Esophagus muscularis mucosa (tissue), 4 donors: ENCODE results near the gene POLE. TPM values are rescaled to one million over a fixed set of nuclear protein-coding genes. Genes with fewer than 3 reads are reported as not detected.

ENCODE experiments used
- DNase-seq: peaks from one replicate; pipeline ENCODE4 v3.0.0-alpha.2; 2017; ENCODE audit errors: extremely low spot score
- H3K27ac ChIP-seq, 4 donors: fragments of 200-600 bp; sonication (generic); replicated peaks in 1 of 4; 1 replicate in 3 of 4; 2 replicates in 1 of 4; pipeline ENCODE4 v1.5.1; 2016 to 2019; ENCODE audit warnings: mild to moderate bottlenecking in 1 of 4
- H3K27me3 ChIP-seq, 4 donors: fragments of 200-600 bp; sonication (generic); one replicate each; pipeline versions ENCODE4 v1.5.1 to v1.6.0; 2016 to 2019
- H3K36me3 ChIP-seq, 4 donors: fragments of 200-600 bp; sonication (generic); one replicate each; pipeline ENCODE4 v1.5.1; 2016 to 2019
- H3K4me1 ChIP-seq, 4 donors: fragments of 200-600 bp; sonication (generic); one replicate each; pipeline ENCODE4 v1.5.1; 2016 to 2019
- H3K4me3 ChIP-seq, 4 donors: fragments of 200-600 bp; sonication (generic); 1 replicate in 2 of 4; 2 replicates in 2 of 4; pipeline ENCODE4 v1.5.1; 2016 to 2019; ENCODE audit warnings: mild to moderate bottlenecking in 4 of 4, moderate library complexity in 1 of 4
- H3K9me3 ChIP-seq, 4 donors: fragments of 200-600 bp; sonication (generic); 1 replicate in 3 of 4; 2 replicates in 1 of 4; pipeline ENCODE4 v1.5.1; 2016 to 2019
- EP300 ChIP-seq: sonication (generic); formaldehyde crosslinking; IDR thresholded peaks from one replicate; pipeline ENCODE4 v1.6.1; 2017; ENCODE audit warnings: antibody characterized with exemption
- POLR2A ChIP-seq: fragments of 450-650 bp; IDR thresholded peaks from one replicate; pipeline ENCODE4 v1.6.1; 2017; ENCODE audit warnings: antibody characterized with exemption, moderate library complexity, mild to moderate bottlenecking, low read depth
- POLR2AphosphoS5 ChIP-seq, 2 donors: sonication (generic); formaldehyde crosslinking; IDR thresholded peaks; one replicate each; pipeline ENCODE4 v1.6.1; 2017; ENCODE audit warnings: antibody characterized with exemption in 2 of 2
- WGBS: methylation state at CpG from one replicate; pipeline ENCODE4 v1.1.5; 2018; 5-methylcytosine and 5-hydroxymethylcytosine counted together
- intact Hi-C: fragments of 100-400 bp; cut with DNase I; formaldehyde crosslinking; loops from one replicate; pipeline ENCODE4 v1.15.1; 2023
- total RNA-seq, 4 donors: library from RNA; depleted of rRNA; stranded (reverse); fragments of >200 nt; gene quantifications; one replicate each; pipeline versions ENCODE4 v1.1.0 to v1.2.1, GENCODE V29; 2016
- TF ChIP-seq, protein P1 (sequence below), 3 experiments: fragments of 200-600 bp in 2 of 3; fragments of 450-650 bp in 1 of 3; sonication (generic) in 2 of 3; IDR thresholded peaks; one replicate each; pipeline ENCODE4 v1.5.1; 2017 to 2019; ENCODE audit warnings: antibody characterized with exemption in 3 of 3, mild to moderate bottlenecking in 2 of 3, moderate library complexity in 1 of 3

Gene POLE
- total RNA-seq, 4 donors from 2014 or later: 17.2 to 32.4 (median 24.8) TPM

DNA sequence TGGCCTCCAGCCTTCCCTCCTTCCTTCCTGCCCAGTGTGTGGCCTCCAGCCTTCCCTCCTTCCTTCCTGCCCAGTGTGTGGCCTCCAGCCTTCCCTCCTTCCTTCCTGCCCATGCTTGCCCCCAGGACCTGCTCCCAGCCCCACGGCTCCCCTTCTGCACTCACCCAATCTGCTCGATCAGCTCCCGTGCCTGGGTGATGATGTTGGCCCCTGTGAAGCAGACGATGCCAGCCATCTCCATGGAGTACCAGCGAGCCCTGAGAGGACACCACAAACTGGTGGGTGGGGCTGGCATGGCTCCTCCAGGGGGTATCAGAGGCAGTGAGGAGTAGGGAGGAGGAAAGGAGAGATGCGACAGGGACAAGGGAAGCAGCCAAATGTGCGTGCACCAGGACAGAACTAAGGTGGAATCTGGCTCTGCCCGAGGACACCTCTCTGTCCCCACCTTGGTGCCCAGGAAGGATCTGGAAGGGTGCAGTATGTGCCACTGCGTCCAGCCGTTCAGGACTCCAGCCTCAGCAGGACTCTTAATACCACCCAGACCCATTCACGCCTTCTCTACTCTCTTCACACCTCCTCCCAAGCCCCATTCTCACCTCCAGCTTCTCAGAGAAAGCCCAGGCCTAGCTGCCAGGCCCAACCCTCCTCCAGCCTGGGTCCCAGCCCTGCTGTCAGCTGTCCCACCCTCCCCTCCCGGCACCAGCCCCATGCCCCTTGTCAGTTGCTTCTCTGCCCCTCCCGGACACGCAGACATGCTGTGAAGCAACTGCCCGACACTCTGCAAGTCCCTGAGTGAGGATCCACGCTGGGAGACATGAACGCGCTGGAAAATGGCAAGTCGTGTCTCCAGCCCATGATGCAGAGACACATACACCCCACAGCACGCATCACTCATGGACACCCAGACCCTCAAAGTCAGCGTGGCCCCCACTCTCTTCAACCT is 22.7 kb downstream of the POLE start:
- no peaks in the 10 kb centered on the region for H3K27me3 ChIP-seq
- DNase-seq: no peak
- no peaks in the 10 kb centered on the region for H3K9me3 ChIP-seq
- intact Hi-C loops: no loop called here
- WGBS: 83% methylated on average over 20 of the region's 21 CpGs
- H3K36me3 ChIP-seq: peaks cover 76 to 100% (median 99%) of the 10 kb centered on the region in 4 donors
- H3K27ac ChIP-seq: no peak overlapping the region
- H3K4me3 ChIP-seq: no peak overlapping the region
- TF ChIP-seq POLR2AphosphoS5 (IDR thresholded peaks at IDR 0.05) (no peak), POLR2A (no peak), EP300 (no peak)
- TF ChIP-seq, protein P1, sequence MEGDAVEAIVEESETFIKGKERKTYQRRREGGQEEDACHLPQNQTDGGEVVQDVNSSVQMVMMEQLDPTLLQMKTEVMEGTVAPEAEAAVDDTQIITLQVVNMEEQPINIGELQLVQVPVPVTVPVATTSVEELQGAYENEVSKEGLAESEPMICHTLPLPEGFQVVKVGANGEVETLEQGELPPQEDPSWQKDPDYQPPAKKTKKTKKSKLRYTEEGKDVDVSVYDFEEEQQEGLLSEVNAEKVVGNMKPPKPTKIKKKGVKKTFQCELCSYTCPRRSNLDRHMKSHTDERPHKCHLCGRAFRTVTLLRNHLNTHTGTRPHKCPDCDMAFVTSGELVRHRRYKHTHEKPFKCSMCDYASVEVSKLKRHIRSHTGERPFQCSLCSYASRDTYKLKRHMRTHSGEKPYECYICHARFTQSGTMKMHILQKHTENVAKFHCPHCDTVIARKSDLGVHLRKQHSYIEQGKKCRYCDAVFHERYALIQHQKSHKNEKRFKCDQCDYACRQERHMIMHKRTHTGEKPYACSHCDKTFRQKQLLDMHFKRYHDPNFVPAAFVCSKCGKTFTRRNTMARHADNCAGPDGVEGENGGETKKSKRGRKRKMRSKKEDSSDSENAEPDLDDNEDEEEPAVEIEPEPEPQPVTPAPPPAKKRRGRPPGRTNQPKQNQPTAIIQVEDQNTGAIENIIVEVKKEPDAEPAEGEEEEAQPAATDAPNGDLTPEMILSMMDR (IDR thresholded peaks at IDR 0.05): no peak
- no peaks in the 10 kb centered on the region for H3K4me1 ChIP-seq

DNA sequence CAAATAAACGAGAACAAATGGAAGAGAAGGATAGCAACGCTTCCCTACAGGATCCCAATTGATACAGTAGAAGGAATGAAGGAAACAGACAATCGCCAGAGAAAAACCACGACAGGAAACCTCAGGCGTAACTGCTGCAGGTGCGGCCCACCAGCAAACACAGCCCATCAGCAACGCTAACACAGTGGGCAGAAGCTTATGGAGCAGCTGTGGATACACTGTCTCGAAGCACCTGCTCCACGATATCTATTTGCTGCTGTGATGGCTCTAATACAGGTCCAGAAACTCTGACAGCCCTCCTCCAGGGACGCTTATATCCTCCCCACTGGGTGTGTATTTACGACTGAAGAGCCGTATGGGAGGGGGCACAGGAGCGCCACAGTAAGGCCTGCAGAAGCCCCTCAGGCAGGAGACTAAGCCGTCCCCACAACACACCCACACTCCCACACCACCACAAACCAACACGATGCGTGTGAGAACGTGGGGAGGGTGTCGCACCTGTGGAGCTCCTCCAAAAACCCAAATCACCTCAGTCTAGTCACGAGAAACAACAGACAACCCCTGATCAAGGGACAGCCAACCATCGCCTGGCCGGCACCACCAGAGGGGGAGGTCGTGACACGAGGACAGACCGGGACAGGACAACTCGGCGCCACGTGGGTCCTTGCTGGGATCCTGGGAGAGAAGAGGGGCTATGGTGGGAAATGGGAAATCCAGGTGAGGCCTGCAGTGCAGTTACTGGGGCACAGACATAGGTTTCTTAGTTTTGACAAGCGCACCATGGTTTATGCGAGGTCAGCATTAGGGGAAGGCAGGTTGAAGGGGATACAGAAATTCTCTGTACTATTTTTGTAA is 24.0 kb downstream of the POLE start:
- Histone ChIP-seq H3K27ac (no peak overlapping the region), H3K27me3 (no peaks in the 10 kb centered on the region), H3K4me3 (no peak overlapping the region), H3K36me3 (peaks cover 73 to 100% (median 99%) of the 10 kb centered on the region in 4 donors), H3K9me3 (no peaks in the 10 kb centered on the region), H3K4me1 (no peaks in the 10 kb centered on the region)
- no peak for DNase-seq
- intact Hi-C loops: no loop called here
- WGBS: 89% methylated on average over 28 of the region's 29 CpGs
- TF ChIP-seq POLR2A: no peak
- TF ChIP-seq EP300: no peak
- no peak for TF ChIP-seq POLR2AphosphoS5 (IDR thresholded peaks at IDR 0.05)
- TF ChIP-seq, protein P1 (IDR thresholded peaks at IDR 0.05): no peak

DNA sequence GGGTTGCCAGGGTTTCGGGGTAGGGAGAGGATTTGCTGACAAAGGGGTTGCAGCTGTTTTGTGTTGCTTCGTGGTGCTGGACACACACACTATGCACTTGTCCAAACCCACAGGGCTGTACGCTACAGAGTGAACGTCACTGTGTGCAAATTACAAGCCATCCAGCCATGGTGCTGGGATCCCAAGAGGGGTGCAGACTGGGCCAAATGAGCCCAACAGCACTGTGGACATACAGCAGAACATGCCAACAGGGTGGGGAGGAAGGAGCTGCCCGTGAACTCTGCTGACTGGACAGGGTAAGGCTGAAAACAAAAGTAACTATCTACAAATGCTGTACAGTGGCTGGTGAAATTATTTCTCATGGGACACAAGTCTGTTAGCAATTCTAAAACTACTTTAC is 25.2 kb downstream of the POLE start:
- no peaks in the 10 kb centered on the region for H3K9me3 ChIP-seq
- H3K4me1 ChIP-seq: no peaks in the 10 kb centered on the region
- H3K4me3 ChIP-seq: no peak overlapping the region
- no peaks in the 10 kb centered on the region for H3K27me3 ChIP-seq
- no peak for DNase-seq
- peaks cover 74 to 100% (median 99%) of the 10 kb centered on the region in 4 donors for H3K36me3 ChIP-seq
- TF ChIP-seq POLR2AphosphoS5 (IDR thresholded peaks at IDR 0.05) (no peak), POLR2A (no peak)
- TF ChIP-seq, protein P1 (IDR thresholded peaks at IDR 0.05): no peak
- intact Hi-C loops: no loop called here
- H3K27ac ChIP-seq: no peak overlapping the region
- 85% methylated on average over 5 of the region's 5 CpGs for WGBS

DNA sequence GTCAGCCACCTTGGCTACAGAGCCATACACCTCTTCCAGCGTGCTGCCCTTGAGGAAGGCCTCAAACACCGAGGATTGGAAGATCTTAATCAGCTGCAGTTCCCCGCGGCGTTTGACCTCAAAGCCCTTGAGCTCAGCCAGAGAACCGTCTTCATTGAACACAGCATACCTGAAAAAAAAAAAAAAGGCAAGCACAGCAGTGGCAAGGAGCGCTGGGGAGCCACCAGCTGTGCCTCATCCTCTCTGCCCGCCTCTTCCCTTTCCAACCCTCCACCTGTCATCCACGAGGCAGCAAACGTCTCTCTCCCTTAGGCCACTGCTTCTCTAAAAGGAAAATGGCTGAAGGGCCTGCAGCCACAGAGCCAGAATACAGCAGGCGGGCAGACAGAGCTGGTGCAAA is 26.1 kb downstream of the POLE start:
- WGBS: 81% methylated on average over 11 of the region's 11 CpGs
- DNase-seq: no peak
- intact Hi-C loops: no loop called here
- H3K4me1 ChIP-seq: no peaks in the 10 kb centered on the region
- H3K27me3 ChIP-seq: no peaks in the 10 kb centered on the region
- no peak overlapping the region for H3K4me3 ChIP-seq
- no peak for TF ChIP-seq EP300
- no peak for TF ChIP-seq POLR2A
- no peak for TF ChIP-seq POLR2AphosphoS5 (IDR thresholded peaks at IDR 0.05)
- TF ChIP-seq, protein P1 (IDR thresholded peaks at IDR 0.05): no peak
- H3K36me3 ChIP-seq: peaks cover 73 to 100% (median 99%) of the 10 kb centered on the region in 4 donors
- no peak overlapping the region for H3K27ac ChIP-seq
- no peaks in the 10 kb centered on the region for H3K9me3 ChIP-seq
